A549 (cell line): ENCODE data around the gene SEMA4D. TPM values are rescaled to one million over a fixed set of nuclear protein-coding genes. Genes with fewer than 3 reads are reported as not detected.

Experiments used
- ATAC-seq, 2 experiments: fragments of 200-7000 bp in 1 of 2; fragments of >200 bp in 1 of 2; cut with Nextera tagmentation in 1 of 2; cut with Tn5 transposase in 1 of 2; 3 replicates each; pipeline versions ENCODE4 v1.8.0 to v1.9.1; 2018 to 2020; ENCODE audit warnings: mild to moderate bottlenecking in 1 of 2, moderate library complexity in 1 of 2
- CTCF ChIA-PET: fragments of 300-600 bp; sonication (Branson Sonifier 250); formaldehyde crosslinking; extraction: SDS; loops from one replicate; lab custom pipeline; 2021; ENCODE audit warnings: antibody characterized with exemption, inconsistent platforms; lab: Yijun Ruan, JAX
- POLR2A ChIA-PET: fragments of 350-600 bp; formaldehyde crosslinking; extraction: SDS; loops from one replicate; lab custom pipeline; 2021; ENCODE audit warnings: antibody characterized with exemption, inconsistent platforms; lab: Yijun Ruan, JAX
- DNase-seq, 2 experiments: peaks; one replicate each; pipeline versions ENCODE4 v3.0.0 to v3.0.0-alpha.2; 2011 to 2016; ENCODE audit warnings: low read depth in 1 of 2, low spot score in 1 of 2
- FAIRE-seq: peaks from 2 replicates; lab custom pipeline; 2011; peaks lifted over from hg19 to GRCh38; lab: Jason Lieb, UNC
- H3K27ac ChIP-seq, 2 experiments: fragments of >200 bp; sonication (Bioruptor Twin); formaldehyde crosslinking; 3 replicates each; pipeline ENCODE4 v1.5.1; 2016 to 2017
- H3K4me1 ChIP-seq: fragments of >200 bp; sonication (Bioruptor Twin); formaldehyde crosslinking; 3 replicates; pipeline ENCODE4 v1.6.1; 2016
- H3K4me2 ChIP-seq: fragments of >200 bp; sonication (Bioruptor Twin); formaldehyde crosslinking; 3 replicates; pipeline ENCODE4 v1.6.1; 2016
- H3K4me3 ChIP-seq: fragments of >200 bp; sonication (Bioruptor Twin); formaldehyde crosslinking; 3 replicates; pipeline ENCODE4 v1.5.1; 2016
- H3K9me3 ChIP-seq: fragments of >200 bp; sonication (Bioruptor Twin); formaldehyde crosslinking; 3 replicates; pipeline ENCODE4 v1.6.1; 2016
- CEBPB ChIP-seq, 2 experiments: fragments of >200 bp in 1 of 2; sonication (Bioruptor Twin) in 1 of 2; formaldehyde crosslinking in 1 of 2; IDR thresholded peaks; 2 replicates each; pipeline ENCODE4 v1.6.1; 2012 to 2016
- CHD4 ChIP-seq: fragments of 200-600 bp; sonication (generic); IDR thresholded peaks from 2 replicates; pipeline ENCODE4 v1.6.1; 2016; ENCODE audit warnings: antibody characterized with exemption, mild to moderate bottlenecking, borderline replicate concordance
- EHMT2 ChIP-seq: fragments of 200-600 bp; sonication (generic); IDR thresholded peaks from 2 replicates; pipeline ENCODE4 v1.6.1; 2016; ENCODE audit warnings: antibody characterized with exemption, low read depth, mild to moderate bottlenecking, moderate library complexity
- EP300 ChIP-seq, 2 experiments: fragments of >200 bp; sonication (Bioruptor Twin); formaldehyde crosslinking; IDR thresholded peaks; 2 replicates in 1 of 2; 3 replicates in 1 of 2; pipeline ENCODE4 v1.6.1; 2016 to 2017
- ESRRA ChIP-seq: fragments of 150-350 bp; IDR thresholded peaks from 2 replicates; pipeline ENCODE4 v1.6.1; 2014; ENCODE audit warnings: mild to moderate bottlenecking, low read length, borderline replicate concordance
- FOSL2 ChIP-seq, 2 experiments: fragments of 450-650 bp in 1 of 2; fragments of >200 bp in 1 of 2; sonication (Bioruptor Twin) in 1 of 2; formaldehyde crosslinking; IDR thresholded peaks; 2 replicates each; pipeline versions ENCODE4 v1.5.0 to v1.6.1; 2016 to 2020; ENCODE audit warnings: mild to moderate bottlenecking in 1 of 2, moderate library complexity in 1 of 2
- GATA3 ChIP-seq: IDR thresholded peaks from 2 replicates; pipeline ENCODE4 v1.6.1; 2012; ENCODE audit warnings: borderline replicate concordance
- HEYL ChIP-seq: fragments of 250-450 bp; sonication (Bioruptor Pico); IDR thresholded peaks from 2 replicates; pipeline ENCODE4 v1.8.0; 2021; ENCODE audit warnings: mild to moderate bottlenecking, moderate library complexity
- HOXA7 ChIP-seq: fragments of 250-450 bp; sonication (Bioruptor Pico); IDR thresholded peaks from 2 replicates; pipeline ENCODE4 v1.5.0; 2020; ENCODE audit warnings: mild to moderate bottlenecking, moderate library complexity
- JUN ChIP-seq, 2 experiments: fragments of >200 bp; sonication (Bioruptor Twin); formaldehyde crosslinking; IDR thresholded peaks; 2 replicates in 1 of 2; 3 replicates in 1 of 2; pipeline ENCODE4 v1.6.1; 2016 to 2017
- JUNB ChIP-seq: fragments of >200 bp; sonication (Bioruptor Twin); formaldehyde crosslinking; IDR thresholded peaks from 2 replicates; pipeline ENCODE4 v1.6.1; 2016
- KDM5A ChIP-seq: fragments of 200-600 bp; sonication (generic); IDR thresholded peaks from 2 replicates; pipeline ENCODE4 v1.6.1; 2016; ENCODE audit warnings: antibody characterized with exemption, mild to moderate bottlenecking
- MAFK ChIP-seq: fragments of 450-650 bp; IDR thresholded peaks from 2 replicates; pipeline ENCODE4 v1.6.1; 2014; ENCODE audit not compliant: partially characterized antibody
- MYC ChIP-seq: IDR thresholded peaks from 2 replicates; pipeline ENCODE4 v1.6.1; 2012; ENCODE audit warnings: mild to moderate bottlenecking, inconsistent platforms, low read length, improper control_type of control experiment, borderline replicate concordance
- NPAS2 ChIP-seq: fragments of 250-450 bp; sonication (Bioruptor Pico); IDR thresholded peaks from 2 replicates; pipeline ENCODE4 v1.8.0; 2022; ENCODE audit warnings: mild to moderate bottlenecking, moderate library complexity, borderline replicate concordance
- NR3C1 ChIP-seq: fragments of >200 bp; sonication (Bioruptor Twin); formaldehyde crosslinking; IDR thresholded peaks from 3 replicates; pipeline ENCODE4 v1.6.1; 2017
- PHF8 ChIP-seq: fragments of 200-600 bp; sonication (generic); IDR thresholded peaks from 2 replicates; pipeline ENCODE4 v1.6.1; 2016; ENCODE audit warnings: low read depth, mild to moderate bottlenecking, antibody characterized with exemption, moderate library complexity, borderline replicate concordance
- RARB ChIP-seq: fragments of 250-450 bp; sonication (Bioruptor Pico); IDR thresholded peaks from 2 replicates; pipeline ENCODE4 v1.8.0; 2021; ENCODE audit warnings: mild to moderate bottlenecking, moderate library complexity
- RCOR1 ChIP-seq: fragments of 150-350 bp; IDR thresholded peaks from 2 replicates; pipeline ENCODE4 v1.6.1; 2014; ENCODE audit warnings: antibody characterized with exemption, low read length, low read depth
- RNF2 ChIP-seq: fragments of 200-600 bp; sonication (generic); IDR thresholded peaks from 2 replicates; pipeline ENCODE4 v1.6.1; 2016; ENCODE audit warnings: low read depth, mild to moderate bottlenecking, antibody characterized with exemption, moderate library complexity, borderline replicate concordance
- SMC3 ChIP-seq: fragments of >200 bp; sonication (Bioruptor Twin); formaldehyde crosslinking; IDR thresholded peaks from 3 replicates; pipeline ENCODE4 v1.6.1; 2018; ENCODE audit warnings: inconsistent platforms
- TFCP2L1 ChIP-seq: fragments of 250-450 bp; sonication (Bioruptor Pico); IDR thresholded peaks from 2 replicates; pipeline ENCODE4 v1.5.0; 2021; ENCODE audit warnings: mild to moderate bottlenecking
- TP53 ChIP-seq: fragments of 250-450 bp; sonication (Bioruptor Pico); IDR thresholded peaks from 2 replicates; pipeline ENCODE4 v1.5.0; 2021; ENCODE audit warnings: mild to moderate bottlenecking, moderate library complexity
- ZSCAN20 ChIP-seq: fragments of 250-450 bp; sonication (Bioruptor Pico); IDR thresholded peaks from 2 replicates; pipeline ENCODE4 v1.8.0; 2022; ENCODE audit warnings: mild to moderate bottlenecking, moderate library complexity
- WGBS: methylation state at CpG from one replicate; pipeline ENCODE4 v1.1.6; 2017; ENCODE audit errors: missing lambda C conversion rate; 5-methylcytosine and 5-hydroxymethylcytosine counted together
- polyA plus RNA-seq, 4 experiments: library from polyadenylated mRNA; depleted of rRNA in 3 of 4; stranded (reverse); fragments of >200 nt; fragmentation: RNase III in 1 of 4; extraction: RNeasy Plus Mini Kit Qiagen cat#74134 plus additional on column Dnase treatment in 1 of 4; gene quantifications; 2 replicates in 3 of 4; 3 replicates in 1 of 4; pipeline ENCODE4 v1.2.3, GENCODE V29; 2011 to 2017
- TF ChIP-seq, protein P1 (sequence below): fragments of 250-450 bp; sonication (Bioruptor Pico); IDR thresholded peaks from 2 replicates; pipeline ENCODE4 v1.5.0; 2020; ENCODE audit warnings: low read depth, mild to moderate bottlenecking, moderate library complexity
- TF ChIP-seq, protein P2 (sequence below): fragments of 250-450 bp; sonication (Bioruptor Pico); IDR thresholded peaks from 2 replicates; pipeline ENCODE4 v1.5.0; 2021; ENCODE audit warnings: mild to moderate bottlenecking, moderate library complexity, borderline replicate concordance
- TF ChIP-seq, protein P3 (sequence below): fragments of 150-350 bp; IDR thresholded peaks from 2 replicates; pipeline ENCODE4 v1.6.1; 2014; ENCODE audit warnings: low read depth, mild to moderate bottlenecking, low read length
- TF ChIP-seq, protein P4 (sequence below): fragments of >200 bp; sonication (Bioruptor Twin); formaldehyde crosslinking; IDR thresholded peaks from 3 replicates; pipeline ENCODE4 v1.5.1; 2016

SEMA4D gene
- polyA plus RNA-seq, 2 of the 4 experiments (the other 2 are of a cell fraction) = 5.3 to 7.2 TPM

DNA sequence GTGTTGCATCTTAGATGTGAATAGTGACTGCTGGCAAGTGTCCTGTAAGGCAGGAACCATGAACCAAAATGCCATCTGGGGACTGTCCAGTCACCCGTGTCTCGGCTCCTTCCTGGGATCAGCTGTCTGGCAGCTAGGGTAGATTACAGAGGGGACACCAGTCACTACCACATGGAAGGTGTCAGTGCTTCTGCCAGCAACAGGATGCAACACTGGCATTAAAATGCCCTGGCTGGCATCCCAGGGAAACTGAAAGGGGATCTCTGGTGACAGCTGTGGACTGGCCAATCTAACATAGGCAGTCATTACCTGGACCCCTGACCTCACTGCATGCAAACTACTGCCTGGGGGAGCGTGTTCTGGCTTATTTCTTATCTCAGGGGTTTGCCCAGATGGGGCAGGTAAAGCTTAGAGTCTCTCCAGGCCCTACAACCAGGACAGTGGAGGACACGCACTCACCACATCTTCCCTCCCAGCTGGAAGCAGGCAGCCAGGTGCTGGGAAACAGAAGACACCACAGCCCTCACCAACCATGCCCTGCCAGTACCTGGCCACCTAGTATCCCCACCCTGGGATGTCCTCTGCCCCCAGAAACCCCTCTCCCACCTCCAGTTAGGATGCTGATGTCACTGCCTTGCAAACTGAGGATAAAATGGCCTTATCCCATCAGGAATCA is 83.8 kb downstream of the SEMA4D start:
- Histone ChIP-seq H3K9me3 (no peaks in the 10 kb centered on the region), H3K4me2 (no peak overlapping the region), H3K27ac (no peak overlapping the region), H3K4me3 (no peak overlapping the region), H3K4me1 (no peaks in the 10 kb centered on the region)
- no peak for FAIRE-seq
- 92% methylated on average over 4 of the region's 4 CpGs for WGBS
- ChIA-PET CTCF (interaction anchor here (1.8 kb wide), 1 partner anchor 13 kb away, joined by 4 read pairs; no protein-coding TSS in a partner anchor), POLR2A (no interaction called here)
- TF ChIP-seq KDM5A (no peak), SMC3 (no peak), TFCP2L1 (CRISPR knock-in tag) (no peak), JUN (IDR thresholded peaks at IDR 0.05) (no peak), ESRRA (no peak), HEYL (CRISPR knock-in tag) (no peak), EP300 (IDR thresholded peaks at IDR 0.05) (no peak), FOSL2 (IDR thresholded peaks at IDR 0.05) (no peak), FOSL2 (CRISPR knock-in tag; IDR thresholded peaks at IDR 0.05) (no peak), GATA3 (no peak), MYC (no peak), NR3C1 (no peak), NPAS2 (no peak), CHD4 (no peak), TP53 (CRISPR knock-in tag) (no peak)
- TF ChIP-seq, protein P1, sequence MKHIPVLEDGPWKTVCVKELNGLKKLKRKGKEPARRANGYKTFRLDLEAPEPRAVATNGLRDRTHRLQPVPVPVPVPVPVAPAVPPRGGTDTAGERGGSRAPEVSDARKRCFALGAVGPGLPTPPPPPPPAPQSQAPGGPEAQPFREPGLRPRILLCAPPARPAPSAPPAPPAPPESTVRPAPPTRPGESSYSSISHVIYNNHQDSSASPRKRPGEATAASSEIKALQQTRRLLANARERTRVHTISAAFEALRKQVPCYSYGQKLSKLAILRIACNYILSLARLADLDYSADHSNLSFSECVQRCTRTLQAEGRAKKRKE = no peak
- no peak for DNase-seq
- no peak for ATAC-seq

DNA sequence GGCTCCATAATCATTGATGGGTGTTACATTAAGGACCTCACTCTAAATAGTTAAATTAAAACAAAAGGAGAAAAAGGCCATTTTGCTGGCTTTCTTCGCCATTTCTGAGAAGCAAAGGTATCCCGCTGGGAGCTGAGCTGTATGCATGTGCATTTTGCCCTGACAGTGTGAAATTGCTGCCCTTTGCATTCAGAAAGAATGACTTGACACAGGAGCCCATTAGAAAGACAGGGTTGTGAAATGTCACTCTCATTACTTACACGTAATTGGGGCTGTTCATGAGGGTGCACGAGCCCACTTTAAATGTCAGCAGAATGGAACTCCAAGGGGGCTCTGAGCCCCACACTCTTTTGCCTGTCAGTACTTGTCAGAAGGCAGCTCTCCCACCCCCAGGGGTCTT is 85.0 kb downstream of the SEMA4D start:
- ChIA-PET POLR2A (no interaction called here), CTCF (no interaction called here)
- no peak for DNase-seq
- Histone ChIP-seq H3K4me1 (no peaks in the 10 kb centered on the region), H3K9me3 (no peaks in the 10 kb centered on the region), H3K4me3 (no peak overlapping the region), H3K27ac (no peak overlapping the region), H3K4me2 (no peak overlapping the region)
- no peak for ATAC-seq
- TF ChIP-seq, protein P2, sequence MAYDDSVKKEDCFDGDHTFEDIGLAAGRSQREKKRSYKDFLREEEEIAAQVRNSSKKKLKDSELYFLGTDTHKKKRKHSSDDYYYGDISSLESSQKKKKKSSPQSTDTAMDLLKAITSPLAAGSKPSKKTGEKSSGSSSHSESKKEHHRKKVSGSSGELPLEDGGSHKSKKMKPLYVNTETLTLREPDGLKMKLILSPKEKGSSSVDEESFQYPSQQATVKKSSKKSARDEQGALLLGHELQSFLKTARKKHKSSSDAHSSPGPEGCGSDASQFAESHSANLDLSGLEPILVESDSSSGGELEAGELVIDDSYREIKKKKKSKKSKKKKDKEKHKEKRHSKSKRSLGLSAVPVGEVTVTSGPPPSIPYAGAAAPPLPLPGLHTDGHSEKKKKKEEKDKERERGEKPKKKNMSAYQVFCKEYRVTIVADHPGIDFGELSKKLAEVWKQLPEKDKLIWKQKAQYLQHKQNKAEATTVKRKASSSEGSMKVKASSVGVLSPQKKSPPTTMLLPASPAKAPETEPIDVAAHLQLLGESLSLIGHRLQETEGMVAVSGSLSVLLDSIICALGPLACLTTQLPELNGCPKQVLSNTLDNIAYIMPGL (CRISPR knock-in tag) = no peak
- no peak for TF ChIP-seq MAFK
- no peak for TF ChIP-seq KDM5A
- TF ChIP-seq, protein P1 = no peak
- no peak for TF ChIP-seq NR3C1
- TF ChIP-seq, protein P3, sequence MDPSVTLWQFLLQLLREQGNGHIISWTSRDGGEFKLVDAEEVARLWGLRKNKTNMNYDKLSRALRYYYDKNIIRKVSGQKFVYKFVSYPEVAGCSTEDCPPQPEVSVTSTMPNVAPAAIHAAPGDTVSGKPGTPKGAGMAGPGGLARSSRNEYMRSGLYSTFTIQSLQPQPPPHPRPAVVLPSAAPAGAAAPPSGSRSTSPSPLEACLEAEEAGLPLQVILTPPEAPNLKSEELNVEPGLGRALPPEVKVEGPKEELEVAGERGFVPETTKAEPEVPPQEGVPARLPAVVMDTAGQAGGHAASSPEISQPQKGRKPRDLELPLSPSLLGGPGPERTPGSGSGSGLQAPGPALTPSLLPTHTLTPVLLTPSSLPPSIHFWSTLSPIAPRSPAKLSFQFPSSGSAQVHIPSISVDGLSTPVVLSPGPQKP = no peak
- no peak for TF ChIP-seq HOXA7 (CRISPR knock-in tag)
- TF ChIP-seq, protein P4, sequence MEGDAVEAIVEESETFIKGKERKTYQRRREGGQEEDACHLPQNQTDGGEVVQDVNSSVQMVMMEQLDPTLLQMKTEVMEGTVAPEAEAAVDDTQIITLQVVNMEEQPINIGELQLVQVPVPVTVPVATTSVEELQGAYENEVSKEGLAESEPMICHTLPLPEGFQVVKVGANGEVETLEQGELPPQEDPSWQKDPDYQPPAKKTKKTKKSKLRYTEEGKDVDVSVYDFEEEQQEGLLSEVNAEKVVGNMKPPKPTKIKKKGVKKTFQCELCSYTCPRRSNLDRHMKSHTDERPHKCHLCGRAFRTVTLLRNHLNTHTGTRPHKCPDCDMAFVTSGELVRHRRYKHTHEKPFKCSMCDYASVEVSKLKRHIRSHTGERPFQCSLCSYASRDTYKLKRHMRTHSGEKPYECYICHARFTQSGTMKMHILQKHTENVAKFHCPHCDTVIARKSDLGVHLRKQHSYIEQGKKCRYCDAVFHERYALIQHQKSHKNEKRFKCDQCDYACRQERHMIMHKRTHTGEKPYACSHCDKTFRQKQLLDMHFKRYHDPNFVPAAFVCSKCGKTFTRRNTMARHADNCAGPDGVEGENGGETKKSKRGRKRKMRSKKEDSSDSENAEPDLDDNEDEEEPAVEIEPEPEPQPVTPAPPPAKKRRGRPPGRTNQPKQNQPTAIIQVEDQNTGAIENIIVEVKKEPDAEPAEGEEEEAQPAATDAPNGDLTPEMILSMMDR = no peak
- no peak for TF ChIP-seq HEYL (CRISPR knock-in tag)
- no peak for TF ChIP-seq RNF2
- TF ChIP-seq RCOR1 = no peak
- no peak for TF ChIP-seq JUNB
- TF ChIP-seq ZSCAN20 (CRISPR knock-in tag) = no peak
- TF ChIP-seq EHMT2 = no peak
- no peak for TF ChIP-seq RARB (CRISPR knock-in tag)
- no peak for TF ChIP-seq CEBPB (IDR thresholded peaks at IDR 0.05)
- TF ChIP-seq PHF8 = no peak
- FAIRE-seq = no peak
- 82% methylated on average over 4 of the region's 4 CpGs for WGBS
